ENCODE measurements around the gene COLEC12.

COLEC12 gene

GRCh38 chr18:506264-506663, 5.8 kb upstream of the COLEC12 start:
- Histone ChIP-seq H3K36me3 (ENCODE audit: control insufficient read depth in 2 of 2, insufficient read depth in 2 of 2, low read length in 2 of 2) (no peaks in the 10 kb centered on the region), H3K4me1 (ENCODE audit: control insufficient read depth, insufficient read depth, low read length) (no peaks in the 10 kb centered on the region), H3K27ac (ENCODE audit: low read length) (no peak overlapping the region), H3K9me3 (ENCODE audit: control insufficient read depth in 2 of 2, low read length in 2 of 2) (no peaks in the 10 kb centered on the region), H3K4me3 (ENCODE audit: low read length in 2 of 2) (no peak overlapping the region), H3K27me3 (ENCODE audit: control insufficient read depth in 1 of 2, insufficient read depth in 2 of 2, low read length in 2 of 2) (no peaks in the 10 kb centered on the region), H3K9ac (ENCODE audit: low read length in 2 of 2) (no peak overlapping the region)

DNA sequence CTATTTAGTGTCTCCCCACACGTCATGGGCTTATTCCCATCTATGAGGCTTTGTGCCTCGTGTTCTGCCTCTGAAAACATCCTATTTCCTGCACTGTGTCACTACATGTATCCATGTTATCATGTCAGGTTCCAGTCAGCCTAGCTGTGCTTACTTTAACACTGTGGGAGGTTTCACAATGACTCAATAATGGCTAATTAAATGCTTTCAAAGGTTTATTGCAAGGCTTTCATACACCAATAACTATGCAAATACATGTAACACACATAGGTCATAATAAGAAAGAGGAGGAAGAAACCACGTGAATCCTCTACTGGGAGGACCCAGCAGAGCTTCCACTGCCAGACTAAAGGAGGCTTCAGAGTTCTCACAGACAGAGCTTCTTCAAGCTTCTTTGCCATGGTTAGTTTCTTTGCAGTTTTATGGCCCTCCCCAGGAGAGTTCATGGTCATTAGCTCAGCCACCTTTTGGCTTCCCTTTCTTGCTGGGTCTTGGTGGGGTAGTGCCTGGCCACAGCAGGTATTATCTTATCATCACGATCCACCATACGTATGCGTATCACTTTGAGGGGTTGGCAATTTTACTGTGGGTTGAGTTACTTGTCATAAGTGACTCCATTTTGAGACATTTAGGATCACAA, 5.1 kb upstream of the COLEC12 start:
- H3K4me3 ChIP-seq (ENCODE audit: low read length in 2 of 2) = no peak overlapping the region
- H3K36me3 ChIP-seq (ENCODE audit: control insufficient read depth in 2 of 2, insufficient read depth in 2 of 2, low read length in 2 of 2) = no peaks in the 10 kb centered on the region
- peaks cover 0 to 5% of the 10 kb centered on the region in 2 donors for H3K27me3 ChIP-seq (ENCODE audit: control insufficient read depth in 1 of 2, insufficient read depth in 2 of 2, low read length in 2 of 2)
- H3K27ac ChIP-seq (ENCODE audit: low read length) = no peak overlapping the region
- H3K9me3 ChIP-seq (ENCODE audit: control insufficient read depth in 2 of 2, low read length in 2 of 2) = no peaks in the 10 kb centered on the region
- peaks cover 5% of the 10 kb centered on the region for H3K4me1 ChIP-seq (ENCODE audit: control insufficient read depth, insufficient read depth, low read length)
- H3K9ac ChIP-seq (ENCODE audit: low read length in 2 of 2) = no peak overlapping the region

- Histone ChIP-seq H3K4me3 (ENCODE audit: low read length in 2 of 2) (peak overlapping the region in 1 of 2 donors; percentile 73), H3K27ac (ENCODE audit: low read length) (no peak overlapping the region), H3K36me3 (ENCODE audit: control insufficient read depth in 2 of 2, insufficient read depth in 2 of 2, low read length in 2 of 2) (no peaks in the 10 kb centered on the region), H3K9me3 (ENCODE audit: control insufficient read depth in 2 of 2, low read length in 2 of 2) (no peaks in the 10 kb centered on the region), H3K9ac (ENCODE audit: low read length in 2 of 2) (no peak overlapping the region), H3K4me1 (ENCODE audit: control insufficient read depth, insufficient read depth, low read length) (peaks cover 15% of the 10 kb centered on the region), H3K27me3 (ENCODE audit: control insufficient read depth in 1 of 2, insufficient read depth in 2 of 2, low read length in 2 of 2) (peaks cover 14 to 26% of the 10 kb centered on the region in 2 donors)
These were observed 859 bp upstream of the COLEC12 start for GRCh38 chr18:501406-501714.

DNA sequence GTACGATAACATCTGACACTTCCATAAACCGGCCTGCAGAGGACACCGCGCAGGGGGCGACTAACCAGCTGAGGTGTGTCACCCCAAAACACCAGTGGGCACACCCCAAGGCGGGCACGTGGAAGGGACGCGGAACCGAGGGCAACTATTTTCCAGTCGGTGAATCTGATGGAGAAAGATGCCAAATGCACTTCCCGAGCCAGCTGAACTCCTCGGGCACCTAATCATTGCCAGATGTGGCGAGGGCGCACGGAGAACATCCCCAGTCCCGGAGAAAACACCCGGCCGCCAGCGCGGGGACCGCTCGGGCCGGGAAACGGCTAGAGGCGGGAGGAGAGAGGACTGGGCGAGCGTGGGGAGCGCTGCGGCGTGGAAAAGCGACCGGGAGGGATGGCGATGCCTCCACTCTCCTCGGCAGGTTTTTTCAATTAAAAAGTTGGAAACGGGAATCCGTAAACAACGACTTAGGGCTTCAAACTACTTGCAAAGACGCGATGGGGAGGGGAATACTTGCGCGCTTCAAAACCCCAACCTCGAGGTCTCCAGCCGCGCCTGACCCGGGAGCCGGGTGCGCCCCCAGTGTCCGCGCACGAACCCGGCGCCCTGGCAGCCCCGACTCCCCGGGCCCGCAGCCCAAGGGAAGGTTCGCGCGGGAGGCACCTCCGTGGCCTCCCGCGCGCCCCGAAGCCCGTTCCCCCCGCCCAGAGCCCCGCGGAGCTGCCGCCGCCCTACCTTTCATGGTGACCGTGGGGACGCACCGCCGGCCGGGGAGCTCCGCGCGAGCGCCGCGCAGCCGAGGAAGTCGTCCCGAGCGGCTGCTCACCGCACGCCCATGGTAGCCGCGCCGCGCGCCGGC, 497 bp downstream of the COLEC12 start:
- Histone ChIP-seq H3K9me3 (ENCODE audit: control insufficient read depth in 2 of 2, low read length in 2 of 2) (no peaks in the 10 kb centered on the region), H3K27ac (ENCODE audit: low read length) (no peak overlapping the region), H3K36me3 (ENCODE audit: control insufficient read depth in 2 of 2, insufficient read depth in 2 of 2, low read length in 2 of 2) (no peaks in the 10 kb centered on the region), H3K27me3 (ENCODE audit: control insufficient read depth in 1 of 2, insufficient read depth in 2 of 2, low read length in 2 of 2) (peaks cover 14 to 30% of the 10 kb centered on the region in 2 donors), H3K9ac (ENCODE audit: low read length in 2 of 2) (peak overlapping the region; percentile 36 to 55), H3K4me3 (ENCODE audit: low read length in 2 of 2) (peak overlapping the region; percentile 70 to 73), H3K4me1 (ENCODE audit: control insufficient read depth, insufficient read depth, low read length) (peaks cover 15% of the 10 kb centered on the region)

DNA sequence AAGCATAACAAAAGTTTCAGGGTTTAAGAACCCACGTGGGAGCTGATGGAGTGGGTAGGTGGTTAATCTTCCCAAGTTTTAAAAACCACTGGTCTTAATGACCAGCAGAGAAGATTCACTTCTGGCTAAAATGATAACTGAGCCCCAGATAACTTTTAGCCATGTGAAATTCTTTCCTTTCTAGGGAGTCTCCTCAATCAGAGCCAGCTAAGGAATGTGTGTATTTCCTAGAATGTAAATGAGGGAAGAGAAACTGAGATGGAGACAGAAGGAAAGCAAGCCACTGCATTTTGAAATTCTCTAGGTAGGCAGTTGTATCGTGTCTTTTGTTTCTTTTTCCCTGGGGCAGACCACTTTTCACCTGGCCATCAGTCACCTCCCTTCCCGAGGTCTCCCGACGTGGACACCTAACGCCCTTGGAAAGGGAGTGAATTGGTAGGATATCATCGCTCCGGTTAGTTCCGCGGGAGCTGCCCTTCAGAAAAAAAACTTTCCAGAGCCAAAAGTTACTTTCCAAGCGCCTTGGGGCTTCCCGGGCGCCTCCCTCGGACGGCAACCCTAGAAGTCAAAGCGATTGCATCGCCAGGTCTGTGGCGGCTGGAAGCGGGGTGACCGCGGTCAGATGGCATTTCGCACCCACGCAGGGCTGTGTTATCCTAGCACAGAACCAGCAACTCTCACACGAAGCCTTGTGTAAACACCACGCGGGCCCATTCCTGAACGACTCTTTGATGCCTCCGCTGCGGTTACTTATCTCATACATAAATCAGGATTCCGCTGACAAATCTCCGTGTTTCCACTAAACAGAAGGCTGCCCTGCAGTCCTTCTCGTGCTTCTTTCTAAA, 1.3 kb downstream of the COLEC12 start:
- Histone ChIP-seq H3K9me3 (ENCODE audit: control insufficient read depth in 2 of 2, low read length in 2 of 2) (no peaks in the 10 kb centered on the region), H3K27ac (ENCODE audit: low read length) (no peak overlapping the region), H3K4me3 (ENCODE audit: low read length in 2 of 2) (peak overlapping the region; percentile 70 to 73), H3K27me3 (ENCODE audit: control insufficient read depth in 1 of 2, insufficient read depth in 2 of 2, low read length in 2 of 2) (peaks cover 14 to 30% of the 10 kb centered on the region in 2 donors), H3K4me1 (ENCODE audit: control insufficient read depth, insufficient read depth, low read length) (peaks cover 15% of the 10 kb centered on the region), H3K36me3 (ENCODE audit: control insufficient read depth in 2 of 2, insufficient read depth in 2 of 2, low read length in 2 of 2) (no peaks in the 10 kb centered on the region), H3K9ac (ENCODE audit: low read length in 2 of 2) (peak overlapping the region in 1 of 2 donors; percentile 55)

DNA sequence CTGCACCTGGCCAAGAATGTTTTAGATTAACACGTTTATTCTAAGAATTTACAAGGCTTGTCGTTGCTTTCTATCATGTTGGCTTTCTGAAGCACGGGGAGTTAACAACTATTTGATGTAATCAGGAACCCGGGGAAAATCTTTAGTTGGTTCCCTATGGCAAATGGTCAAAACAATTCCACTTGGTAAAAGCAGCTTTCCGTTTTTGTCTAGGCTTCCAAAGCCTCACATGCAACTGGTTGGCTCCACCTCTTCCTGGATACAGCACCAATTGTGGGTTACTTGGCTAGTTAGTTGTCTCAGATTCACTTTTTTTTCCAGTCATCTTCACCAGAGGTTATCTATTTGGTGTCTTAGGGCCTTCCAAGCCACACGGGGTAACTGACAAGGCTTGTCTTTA, 2.8 kb downstream of the COLEC12 start:
- H3K27me3 ChIP-seq (ENCODE audit: control insufficient read depth in 1 of 2, insufficient read depth in 2 of 2, low read length in 2 of 2) = peaks cover 14 to 30% of the 10 kb centered on the region in 2 donors
- H3K9ac ChIP-seq (ENCODE audit: low read length in 2 of 2) = no peak overlapping the region
- no peak overlapping the region for H3K27ac ChIP-seq (ENCODE audit: low read length)
- H3K9me3 ChIP-seq (ENCODE audit: control insufficient read depth in 2 of 2, low read length in 2 of 2) = no peaks in the 10 kb centered on the region
- peaks cover 15% of the 10 kb centered on the region for H3K4me1 ChIP-seq (ENCODE audit: control insufficient read depth, insufficient read depth, low read length)
- H3K36me3 ChIP-seq (ENCODE audit: control insufficient read depth in 2 of 2, insufficient read depth in 2 of 2, low read length in 2 of 2) = no peaks in the 10 kb centered on the region
- no peak overlapping the region for H3K4me3 ChIP-seq (ENCODE audit: low read length in 2 of 2)

GRCh38 chr18:495452-495851, 5.0 kb downstream of the COLEC12 start:
- Histone ChIP-seq H3K36me3 (ENCODE audit: control insufficient read depth in 2 of 2, insufficient read depth in 2 of 2, low read length in 2 of 2) (no peaks in the 10 kb centered on the region), H3K9ac (ENCODE audit: low read length in 2 of 2) (no peak overlapping the region), H3K27me3 (ENCODE audit: control insufficient read depth in 1 of 2, insufficient read depth in 2 of 2, low read length in 2 of 2) (peaks cover 14 to 25% of the 10 kb centered on the region in 2 donors), H3K4me3 (ENCODE audit: low read length in 2 of 2) (no peak overlapping the region), H3K9me3 (ENCODE audit: control insufficient read depth in 2 of 2, low read length in 2 of 2) (no peaks in the 10 kb centered on the region), H3K27ac (ENCODE audit: low read length) (no peak overlapping the region), H3K4me1 (ENCODE audit: control insufficient read depth, insufficient read depth, low read length) (peaks cover 10% of the 10 kb centered on the region)

GRCh38 chr18:495017-495416, 5.5 kb downstream of the COLEC12 start:
- H3K9ac ChIP-seq (ENCODE audit: low read length in 2 of 2) = no peak overlapping the region
- no peaks in the 10 kb centered on the region for H3K9me3 ChIP-seq (ENCODE audit: control insufficient read depth in 2 of 2, low read length in 2 of 2)
- H3K4me3 ChIP-seq (ENCODE audit: low read length in 2 of 2) = no peak overlapping the region
- peaks cover 10% of the 10 kb centered on the region for H3K4me1 ChIP-seq (ENCODE audit: control insufficient read depth, insufficient read depth, low read length)
- no peaks in the 10 kb centered on the region for H3K36me3 ChIP-seq (ENCODE audit: control insufficient read depth in 2 of 2, insufficient read depth in 2 of 2, low read length in 2 of 2)
- no peak overlapping the region for H3K27ac ChIP-seq (ENCODE audit: low read length)
- peaks cover 14 to 25% of the 10 kb centered on the region in 2 donors for H3K27me3 ChIP-seq (ENCODE audit: control insufficient read depth in 1 of 2, insufficient read depth in 2 of 2, low read length in 2 of 2)

- no peak overlapping the region for H3K9ac ChIP-seq (ENCODE audit: low read length in 2 of 2)
- H3K4me1 ChIP-seq (ENCODE audit: control insufficient read depth, insufficient read depth, low read length) = peaks cover 3% of the 10 kb centered on the region
- H3K27me3 ChIP-seq (ENCODE audit: control insufficient read depth in 1 of 2, insufficient read depth in 2 of 2, low read length in 2 of 2) = peaks cover 10 to 17% of the 10 kb centered on the region in 2 donors
- H3K9me3 ChIP-seq (ENCODE audit: control insufficient read depth in 2 of 2, low read length in 2 of 2) = no peaks in the 10 kb centered on the region
- no peak overlapping the region for H3K4me3 ChIP-seq (ENCODE audit: low read length in 2 of 2)
- H3K27ac ChIP-seq (ENCODE audit: low read length) = no peak overlapping the region
- H3K36me3 ChIP-seq (ENCODE audit: control insufficient read depth in 2 of 2, insufficient read depth in 2 of 2, low read length in 2 of 2) = no peaks in the 10 kb centered on the region
These were observed 6.2 kb downstream of the COLEC12 start for GRCh38 chr18:493986-494983.

- no peaks in the 10 kb centered on the region for H3K36me3 ChIP-seq (ENCODE audit: control insufficient read depth in 2 of 2, insufficient read depth in 2 of 2, low read length in 2 of 2)
- no peak overlapping the region for H3K4me3 ChIP-seq (ENCODE audit: low read length in 2 of 2)
- no peak overlapping the region for H3K9ac ChIP-seq (ENCODE audit: low read length in 2 of 2)
- H3K4me1 ChIP-seq (ENCODE audit: control insufficient read depth, insufficient read depth, low read length) = no peaks in the 10 kb centered on the region
- H3K9me3 ChIP-seq (ENCODE audit: control insufficient read depth in 2 of 2, low read length in 2 of 2) = no peaks in the 10 kb centered on the region
- H3K27ac ChIP-seq (ENCODE audit: low read length) = no peak overlapping the region
- H3K27me3 ChIP-seq (ENCODE audit: control insufficient read depth in 1 of 2, insufficient read depth in 2 of 2, low read length in 2 of 2) = peaks cover 3 to 4% of the 10 kb centered on the region in 2 donors
These were observed 8.1 kb downstream of the COLEC12 start for GRCh38 chr18:492451-492850.
